Neural cell (in vitro differentiated cells): Measurements from ENCODE around the gene STAB1.

Experiments used
- EP300 ChIP-seq: fragments of 450-650 bp; conservative IDR thresholded peaks from 2 replicates; pipeline ENCODE4 v1.6.1; 2014; ENCODE audit warnings: antibody characterized with exemption, mild to moderate bottlenecking, moderate library complexity; ENCODE audit not compliant: poor library complexity, severe bottlenecking
- EZH2 ChIP-seq: fragments of 200-600, 300-800 bp; shearing (Covaris generic), sonication (generic); IDR thresholded peaks from 2 replicates; pipeline ENCODE4 v1.6.1; 2014; ENCODE audit warnings: antibody characterized with exemption, low read length, borderline replicate concordance, mild to moderate bottlenecking; ENCODE audit not compliant: insufficient read depth, poor library complexity, severe bottlenecking
- POLR2AphosphoS5 ChIP-seq: IDR thresholded peaks from 2 replicates; pipeline ENCODE4 v1.6.1; 2012
- TAF1 ChIP-seq: IDR thresholded peaks from 2 replicates; pipeline ENCODE4 v1.6.1; 2012; ENCODE audit warnings: low read depth
- TF ChIP-seq, protein P1 (sequence below): fragments of 450-650 bp; IDR thresholded peaks from 2 replicates; pipeline ENCODE4 v1.5.1; 2014; ENCODE audit warnings: antibody characterized with exemption, mild to moderate bottlenecking, moderate library complexity; ENCODE audit not compliant: poor library complexity, severe bottlenecking
- TF ChIP-seq, protein P2 (sequence below): IDR thresholded peaks from 2 replicates; pipeline ENCODE4 v1.6.1; 2012; ENCODE audit warnings: borderline replicate concordance

DNA sequence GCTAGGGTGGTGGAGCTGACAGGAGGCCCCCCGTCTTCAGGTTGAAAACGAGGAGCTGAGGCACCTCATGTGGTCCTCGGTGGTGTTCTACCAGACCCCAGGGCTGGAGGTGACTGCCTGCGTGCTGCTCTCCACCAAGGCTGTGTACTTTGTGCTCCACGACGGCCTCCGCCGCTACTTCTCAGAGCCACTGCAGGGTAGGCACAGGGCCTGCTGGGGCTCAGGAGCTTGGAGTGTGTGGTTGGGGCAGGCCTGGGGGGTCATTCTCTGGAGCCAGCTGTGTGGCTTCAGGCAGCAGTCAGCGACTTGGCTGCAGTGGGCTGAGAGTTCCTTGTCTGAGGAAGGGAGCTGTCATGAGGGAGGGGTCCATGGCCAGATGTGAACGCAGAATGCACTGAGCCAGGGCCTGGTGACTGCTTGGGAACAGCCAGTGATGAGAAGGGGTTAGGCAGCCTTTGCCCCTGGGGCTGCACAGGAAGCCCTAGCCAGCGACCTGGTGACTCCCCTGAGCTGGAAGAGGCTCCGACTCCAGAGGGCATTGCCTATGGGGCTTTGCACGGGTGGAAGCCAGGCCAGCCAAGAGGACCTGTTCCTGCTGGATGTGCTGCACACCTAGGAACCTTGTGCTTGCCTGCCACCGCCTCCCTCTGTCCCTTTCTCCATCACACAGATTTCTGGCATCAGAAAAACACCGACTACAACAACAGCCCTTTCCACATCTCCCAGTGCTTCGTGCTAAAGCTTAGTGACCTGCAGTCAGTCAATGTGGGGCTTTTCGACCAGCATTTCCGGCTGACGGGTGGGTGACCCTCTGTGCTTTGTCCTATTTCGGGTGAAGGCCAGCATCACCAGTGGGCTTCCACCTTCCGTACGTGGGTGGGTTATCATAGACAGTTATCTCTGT lies 4.9 kb upstream of the STAB1 start:
- TF ChIP-seq POLR2AphosphoS5 (peak; percentile 9), TAF1 (no peak), EP300 (no peak), EZH2 (no peak)
- TF ChIP-seq, protein P1, sequence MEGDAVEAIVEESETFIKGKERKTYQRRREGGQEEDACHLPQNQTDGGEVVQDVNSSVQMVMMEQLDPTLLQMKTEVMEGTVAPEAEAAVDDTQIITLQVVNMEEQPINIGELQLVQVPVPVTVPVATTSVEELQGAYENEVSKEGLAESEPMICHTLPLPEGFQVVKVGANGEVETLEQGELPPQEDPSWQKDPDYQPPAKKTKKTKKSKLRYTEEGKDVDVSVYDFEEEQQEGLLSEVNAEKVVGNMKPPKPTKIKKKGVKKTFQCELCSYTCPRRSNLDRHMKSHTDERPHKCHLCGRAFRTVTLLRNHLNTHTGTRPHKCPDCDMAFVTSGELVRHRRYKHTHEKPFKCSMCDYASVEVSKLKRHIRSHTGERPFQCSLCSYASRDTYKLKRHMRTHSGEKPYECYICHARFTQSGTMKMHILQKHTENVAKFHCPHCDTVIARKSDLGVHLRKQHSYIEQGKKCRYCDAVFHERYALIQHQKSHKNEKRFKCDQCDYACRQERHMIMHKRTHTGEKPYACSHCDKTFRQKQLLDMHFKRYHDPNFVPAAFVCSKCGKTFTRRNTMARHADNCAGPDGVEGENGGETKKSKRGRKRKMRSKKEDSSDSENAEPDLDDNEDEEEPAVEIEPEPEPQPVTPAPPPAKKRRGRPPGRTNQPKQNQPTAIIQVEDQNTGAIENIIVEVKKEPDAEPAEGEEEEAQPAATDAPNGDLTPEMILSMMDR, result no peak
- TF ChIP-seq, protein P2, sequence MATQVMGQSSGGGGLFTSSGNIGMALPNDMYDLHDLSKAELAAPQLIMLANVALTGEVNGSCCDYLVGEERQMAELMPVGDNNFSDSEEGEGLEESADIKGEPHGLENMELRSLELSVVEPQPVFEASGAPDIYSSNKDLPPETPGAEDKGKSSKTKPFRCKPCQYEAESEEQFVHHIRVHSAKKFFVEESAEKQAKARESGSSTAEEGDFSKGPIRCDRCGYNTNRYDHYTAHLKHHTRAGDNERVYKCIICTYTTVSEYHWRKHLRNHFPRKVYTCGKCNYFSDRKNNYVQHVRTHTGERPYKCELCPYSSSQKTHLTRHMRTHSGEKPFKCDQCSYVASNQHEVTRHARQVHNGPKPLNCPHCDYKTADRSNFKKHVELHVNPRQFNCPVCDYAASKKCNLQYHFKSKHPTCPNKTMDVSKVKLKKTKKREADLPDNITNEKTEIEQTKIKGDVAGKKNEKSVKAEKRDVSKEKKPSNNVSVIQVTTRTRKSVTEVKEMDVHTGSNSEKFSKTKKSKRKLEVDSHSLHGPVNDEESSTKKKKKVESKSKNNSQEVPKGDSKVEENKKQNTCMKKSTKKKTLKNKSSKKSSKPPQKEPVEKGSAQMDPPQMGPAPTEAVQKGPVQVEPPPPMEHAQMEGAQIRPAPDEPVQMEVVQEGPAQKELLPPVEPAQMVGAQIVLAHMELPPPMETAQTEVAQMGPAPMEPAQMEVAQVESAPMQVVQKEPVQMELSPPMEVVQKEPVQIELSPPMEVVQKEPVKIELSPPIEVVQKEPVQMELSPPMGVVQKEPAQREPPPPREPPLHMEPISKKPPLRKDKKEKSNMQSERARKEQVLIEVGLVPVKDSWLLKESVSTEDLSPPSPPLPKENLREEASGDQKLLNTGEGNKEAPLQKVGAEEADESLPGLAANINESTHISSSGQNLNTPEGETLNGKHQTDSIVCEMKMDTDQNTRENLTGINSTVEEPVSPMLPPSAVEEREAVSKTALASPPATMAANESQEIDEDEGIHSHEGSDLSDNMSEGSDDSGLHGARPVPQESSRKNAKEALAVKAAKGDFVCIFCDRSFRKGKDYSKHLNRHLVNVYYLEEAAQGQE, result no peak
